H1 (cell line): ENCODE data around the gene CADM1. TPM values are rescaled to one million over a fixed set of nuclear protein-coding genes. Genes with fewer than 3 reads are reported as not detected.

Source experiments
- CTCF ChIA-PET: fragments of 300-600 bp; sonication (Branson Sonifier 250); formaldehyde crosslinking; loops from one replicate; lab custom pipeline; 2021; ENCODE audit not compliant: partially characterized antibody; lab: Charles Lee
- POLR2A ChIA-PET: fragments of 300-600 bp; sonication (Branson Sonifier 250); formaldehyde crosslinking; loops from one replicate; lab custom pipeline; 2021; ENCODE audit warnings: inconsistent platforms; ENCODE audit not compliant: partially characterized antibody; lab: Charles Lee
- DNase-seq, 2 experiments: peaks; one replicate each; pipeline versions ENCODE4 v3.0.0 to v3.0.0-alpha.2; 2010 to 2022; ENCODE audit warnings: low spot score in 2 of 2, low read depth in 1 of 2, mixed read lengths in 1 of 2
- FAIRE-seq: peaks from 2 replicates; lab custom pipeline; 2011; peaks lifted over from hg19 to GRCh38; lab: Jason Lieb, UNC
- H2AFZ ChIP-seq: 2 replicates; pipeline ENCODE4 v1.8.1; 2012; ENCODE audit warnings: low read length, inconsistent platforms
- H2AK5ac ChIP-seq: 2 replicates; pipeline ENCODE4 v1.6.1; 2013; ENCODE audit warnings: low read depth, low read length
- H2BK120ac ChIP-seq: replicated peaks from 2 replicates; pipeline ENCODE3; 2013; ENCODE audit warnings: low read depth, low read length, inconsistent platforms
- H2BK12ac ChIP-seq: 2 replicates; pipeline ENCODE4 v1.6.1; 2013; ENCODE audit warnings: low read depth, low read length
- H2BK15ac ChIP-seq: 2 replicates; pipeline ENCODE4 v1.6.1; 2013; ENCODE audit warnings: low read length
- H2BK20ac ChIP-seq: 2 replicates; pipeline ENCODE4 v1.6.1; 2013; ENCODE audit warnings: low read length
- H2BK5ac ChIP-seq: 2 replicates; pipeline ENCODE4 v1.6.1; 2013; ENCODE audit warnings: low read depth, low read length
- H3K14ac ChIP-seq: 2 replicates; pipeline ENCODE4 v1.6.1; 2013; ENCODE audit warnings: inconsistent platforms; ENCODE audit not compliant: insufficient read length
- H3K18ac ChIP-seq: 2 replicates; pipeline ENCODE4 v1.6.1; 2013; ENCODE audit warnings: low read length; ENCODE audit errors: extremely low read depth
- H3K23ac ChIP-seq: 2 replicates; pipeline ENCODE4 v1.6.1; 2013; ENCODE audit warnings: inconsistent platforms; ENCODE audit not compliant: insufficient read length
- H3K23me2 ChIP-seq: 2 replicates; pipeline ENCODE4 v1.6.1; 2013; ENCODE audit warnings: low read depth, low read length
- H3K27ac ChIP-seq: 2 replicates; pipeline ENCODE4 v1.6.1; 2011; ENCODE audit warnings: low read depth, low read length, inconsistent platforms
- H3K27me3 ChIP-seq, 4 experiments: replicated peaks in 1 of 4; 1 replicate in 1 of 4; 2 replicates in 3 of 4; pipeline versions ENCODE4 v1.6.1 to v1.8.1; 2011 to 2013; ENCODE audit warnings: low read length in 3 of 4, mild to moderate bottlenecking in 3 of 4, inconsistent platforms in 2 of 4, mixed read lengths in 2 of 4, moderate library complexity in 1 of 4; ENCODE audit not compliant: control insufficient read depth in 3 of 4, insufficient read depth in 3 of 4; ENCODE audit errors: extremely low read depth in 1 of 4
- H3K36me3 ChIP-seq, 4 experiments: 2 replicates each; pipeline versions ENCODE4 v1.6.1 to v1.8.1; 2011 to 2013; ENCODE audit warnings: mild to moderate bottlenecking in 4 of 4, low read length in 3 of 4, moderate library complexity in 2 of 4, control low read depth in 1 of 4, inconsistent platforms in 1 of 4; ENCODE audit not compliant: insufficient read depth in 4 of 4, control insufficient read depth in 2 of 4
- H3K4ac ChIP-seq: replicated peaks from 2 replicates; pipeline ENCODE3; 2013; ENCODE audit warnings: low read length, low read depth, mixed read lengths, inconsistent platforms; ENCODE audit not compliant: insufficient read length
- H3K4me1 ChIP-seq, 4 experiments: replicated peaks in 1 of 4; 1 replicate in 1 of 4; 2 replicates in 3 of 4; pipeline versions ENCODE4 v1.6.1 to v1.8.1; 2011 to 2013; ENCODE audit warnings: low read length in 3 of 4, inconsistent platforms in 2 of 4, mixed read lengths in 1 of 4; ENCODE audit not compliant: insufficient read depth in 4 of 4, control insufficient read depth in 3 of 4
- H3K4me2 ChIP-seq, 2 experiments: 2 replicates each; pipeline versions ENCODE4 v1.6.1 to v1.8.1; 2011 to 2013; ENCODE audit warnings: low read depth in 2 of 2, low read length in 2 of 2, control low read depth in 1 of 2, inconsistent platforms in 1 of 2, mild to moderate bottlenecking in 1 of 2; ENCODE audit not compliant: insufficient read depth in 1 of 2
- H3K4me3 ChIP-seq, 4 experiments: fragments of 200-600, 300-600 bp in 1 of 4; sonication (generic), shearing (Covaris generic), sonication (Bioruptor Twin) in 1 of 4; 2 replicates each; pipeline versions ENCODE4 v1.5.1 to v1.8.1; 2011 to 2016; ENCODE audit warnings: low read length in 4 of 4, low read depth in 3 of 4, control low read depth in 2 of 4, inconsistent platforms in 2 of 4, mild to moderate bottlenecking in 2 of 4, mixed read lengths in 1 of 4, moderate library complexity in 1 of 4; ENCODE audit not compliant: insufficient read depth in 2 of 4; ENCODE audit errors: extremely low read depth in 1 of 4
- H3K56ac ChIP-seq: replicated peaks from 2 replicates; pipeline ENCODE3; 2013; ENCODE audit warnings: low read depth, mild to moderate bottlenecking, mixed read lengths, low read length, inconsistent platforms; ENCODE audit not compliant: insufficient read length
- H3K79me1 ChIP-seq: 2 replicates; pipeline ENCODE4 v1.6.1; 2013; ENCODE audit warnings: low read depth, low read length, control low read depth
- H3K79me2 ChIP-seq, 2 experiments: 2 replicates each; pipeline versions ENCODE4 v1.6.1 to v1.8.1; 2012 to 2013; ENCODE audit warnings: low read length in 2 of 2, mild to moderate bottlenecking in 2 of 2, inconsistent platforms in 1 of 2; ENCODE audit not compliant: insufficient read depth in 2 of 2, control insufficient read depth in 1 of 2
- H3K9ac ChIP-seq, 4 experiments: replicated peaks in 1 of 4; 1 replicate in 1 of 4; 2 replicates in 3 of 4; pipeline versions ENCODE4 v1.6.1 to v1.8.1; 2011 to 2013; ENCODE audit warnings: low read depth in 3 of 4, low read length in 3 of 4, control low read depth in 2 of 4, mild to moderate bottlenecking in 2 of 4, moderate library complexity in 2 of 4, inconsistent platforms in 1 of 4; ENCODE audit errors: extremely low read depth in 1 of 4
- H3K9me3 ChIP-seq, 2 experiments: 2 replicates each; pipeline versions ENCODE4 v1.6.1 to v1.8.1; 2012 to 2013; ENCODE audit warnings: mild to moderate bottlenecking in 2 of 2, moderate library complexity in 2 of 2, control low read depth in 1 of 2, inconsistent platforms in 1 of 2, low read depth in 1 of 2, low read length in 1 of 2, mixed read lengths in 1 of 2; ENCODE audit not compliant: insufficient read depth in 2 of 2
- H4K20me1 ChIP-seq, 2 experiments: replicated peaks in 1 of 2; 2 replicates each; pipeline versions ENCODE3 to v1.8.1; 2011 to 2013; ENCODE audit warnings: inconsistent platforms in 2 of 2, low read length in 2 of 2, mild to moderate bottlenecking in 1 of 2; ENCODE audit not compliant: insufficient read depth in 2 of 2, control insufficient read depth in 1 of 2
- H4K5ac ChIP-seq: 2 replicates; pipeline ENCODE4 v1.6.1; 2013; ENCODE audit warnings: low read length, low read depth, mixed read lengths, inconsistent platforms; ENCODE audit not compliant: insufficient read length
- H4K8ac ChIP-seq: 2 replicates; pipeline ENCODE4 v1.8.0; 2013; ENCODE audit warnings: mild to moderate bottlenecking, moderate library complexity, low read length, inconsistent platforms; ENCODE audit not compliant: insufficient read depth; ENCODE audit errors: extremely low read depth
- H4K91ac ChIP-seq: replicated peaks from 2 replicates; pipeline ENCODE3; 2013; ENCODE audit warnings: low read length, mixed read lengths, inconsistent platforms; ENCODE audit not compliant: insufficient read length
- ASH2L ChIP-seq: fragments of 200-600, 300-600 bp; sonication (generic); IDR thresholded peaks from one replicate; pipeline ENCODE4 v1.7.1; 2017; ENCODE audit warnings: low read length
- CEBPB ChIP-seq: IDR thresholded peaks from 2 replicates; pipeline ENCODE4 v1.6.1; 2012; ENCODE audit warnings: low read depth, low read length
- CHD1 ChIP-seq: IDR thresholded peaks from 2 replicates; pipeline ENCODE4 v1.6.1; 2012; ENCODE audit warnings: low read depth, low read length, improper control_type of control experiment
- EGR1 ChIP-seq: IDR thresholded peaks from 2 replicates; pipeline ENCODE4 v1.6.1; 2011; ENCODE audit warnings: low read depth, low read length, borderline replicate concordance
- HDAC2 ChIP-seq, 2 experiments: fragments of 300-600 bp in 1 of 2; sonication (generic) in 1 of 2; IDR thresholded peaks; 2 replicates each; pipeline ENCODE4 v1.6.1; 2011 to 2012; ENCODE audit warnings: low read depth in 2 of 2, low read length in 2 of 2, mild to moderate bottlenecking in 2 of 2, moderate library complexity in 2 of 2, borderline replicate concordance in 1 of 2, inconsistent platforms in 1 of 2
- JUND ChIP-seq: IDR thresholded peaks from 2 replicates; pipeline ENCODE4 v1.6.1; 2011; ENCODE audit warnings: mild to moderate bottlenecking, improper control_type of control experiment, low read length
- KDM1A ChIP-seq: fragments of 200-600, 300-600 bp; sonication (generic); IDR thresholded peaks from 2 replicates; pipeline ENCODE4 v1.7.1; 2016; ENCODE audit warnings: mild to moderate bottlenecking, low read length, borderline replicate concordance
- POU5F1 ChIP-seq: IDR thresholded peaks from 2 replicates; pipeline ENCODE4 v1.6.1; 2011; ENCODE audit warnings: low read depth, mild to moderate bottlenecking, low read length, moderate library complexity
- RAD21 ChIP-seq, 2 experiments: IDR thresholded peaks in 1 of 2; conservative IDR thresholded peaks in 1 of 2; 2 replicates each; pipeline ENCODE4 v1.6.1; 2011; ENCODE audit warnings: low read depth in 2 of 2, low read length in 2 of 2, improper control_type of control experiment in 1 of 2, inconsistent platforms in 1 of 2, mild to moderate bottlenecking in 1 of 2, moderate library complexity in 1 of 2
- RBBP5 ChIP-seq: IDR thresholded peaks from 2 replicates; pipeline ENCODE4 v1.7.1; 2012; ENCODE audit warnings: low read depth, mild to moderate bottlenecking, inconsistent platforms, low read length, moderate library complexity, borderline replicate concordance
- SRF ChIP-seq: IDR thresholded peaks from 2 replicates; pipeline ENCODE4 v1.6.1; 2011; ENCODE audit warnings: mild to moderate bottlenecking, low read depth, low read length, moderate library complexity
- USF2 ChIP-seq: IDR thresholded peaks from 2 replicates; pipeline ENCODE4 v1.6.1; 2011; ENCODE audit warnings: low read length, improper control_type of control experiment
- WGBS, 2 experiments: shearing (Covaris generic) in 1 of 2; methylation state at CpG; one replicate each; pipeline versions ENCODE4 v1.1.6 to v1.1.7; 2013 to 2015; ENCODE audit warnings: low lambda C conversion rate in 2 of 2, mixed read lengths in 2 of 2, inconsistent platforms in 1 of 2, low coverage in 1 of 2, missing lambda C conversion rate in 1 of 2; ENCODE audit not compliant: insufficient replicate concordance in 2 of 2, insufficient coverage in 1 of 2, insufficient read length in 1 of 2; ENCODE audit errors: extremely low coverage in 1 of 2, missing lambda C conversion rate in 1 of 2; 5-methylcytosine and 5-hydroxymethylcytosine counted together
- polyA plus RNA-seq, 7 experiments: library from polyadenylated mRNA; depleted of rRNA in 3 of 7; stranded (reverse) in 5 of 7; unstranded in 2 of 7; fragments of >200 nt in 5 of 7; fragments of 200-250 nt in 2 of 7; gene quantifications; 1 replicate in 5 of 7; 2 replicates in 1 of 7; 4 replicates in 1 of 7; pipeline versions ENCODE4 v1.2.1 to v1.2.3, GENCODE V29; 2011 to 2013; ENCODE audit warnings: missing spikeins in 2 of 7, mixed read lengths in 2 of 7
- total RNA-seq: library from RNA; stranded (reverse); fragmentation: NEBNext Ultra II Directional; extraction: Animal tissue kit (Norgen Biotek cat#: 25700); gene quantifications from 2 replicates; pipeline ENCODE4 v1.2.1, GENCODE V29; 2021

CADM1 gene
- total and polyA plus RNA-seq, 2 of the 8 experiments (the other 6 are each of a cell fraction or from before 2014, with no cell fraction given) = 8.3 to 25.3 TPM

- H2AFZ ChIP-seq = no peak overlapping the region
- H3K4me3 ChIP-seq = no peak overlapping the region
- no peaks in the 10 kb centered on the region for H3K27me3 ChIP-seq
- H2BK20ac ChIP-seq = no peak overlapping the region
- FAIRE-seq = no peak
- H3K79me2 ChIP-seq = no peaks in the 10 kb centered on the region
- no peaks in the 10 kb centered on the region; the same call in 1 of the 2 replicates for H3K79me1 ChIP-seq
- H3K9ac ChIP-seq = no peak overlapping the region
- H2BK5ac ChIP-seq = no peak overlapping the region
- H3K4ac ChIP-seq = no peak overlapping the region
- no peak overlapping the region for H3K18ac ChIP-seq
- H2BK12ac ChIP-seq = no peak overlapping the region
- CTCF ChIA-PET = interaction anchor here (0.6 to 3.8 kb wide), 20 partner anchors 9 to 559 kb away, joined by 3 to 25 read pairs (median 3); partner anchors contain the start of gene CADM1
- no peak overlapping the region for H4K8ac ChIP-seq
- no peak overlapping the region for H2BK15ac ChIP-seq
- no peak overlapping the region for H3K23ac ChIP-seq
- no peaks in the 10 kb centered on the region for H3K9me3 ChIP-seq
- H3K4me2 ChIP-seq = no peak overlapping the region
- TF ChIP-seq SRF (no peak), ASH2L (no peak), KDM1A (no peak), RBBP5 (no peak), USF2 (no peak), EGR1 (no peak), POU5F1 (no peak), HDAC2 (IDR thresholded peaks at IDR 0.05; ENCODE audit: borderline replicate concordance in 1 of 2, low read depth in 2 of 2, low read length in 2 of 2) (no peak), RAD21 (IDR thresholded peaks at IDR 0.05 in 1 of 2, conservative IDR thresholded peaks at IDR 0.05 in 1 of 2; ENCODE audit: low read depth in 2 of 2, low read length in 2 of 2) (no peak), CHD1 (no peak), CEBPB (no peak), JUND (no peak)
- peaks cover 0 to 5% (median 0%) of the 10 kb centered on the region in 4 experiments; a peak in 1 of 7 replicates for H3K4me1 ChIP-seq
- H4K5ac ChIP-seq = no peak overlapping the region
- no peak overlapping the region for H4K91ac ChIP-seq
- H3K56ac ChIP-seq = no peak overlapping the region
- H3K36me3 ChIP-seq = no peaks in the 10 kb centered on the region
- no peaks in the 10 kb centered on the region for H3K23me2 ChIP-seq
- no peaks in the 10 kb centered on the region for H4K20me1 ChIP-seq
- H2BK120ac ChIP-seq = no peak overlapping the region
- H2AK5ac ChIP-seq = no peak overlapping the region
- no peak overlapping the region for H3K14ac ChIP-seq
- H3K27ac ChIP-seq = no peak overlapping the region
- POLR2A ChIA-PET = no interaction called here
- WGBS, 2 experiments = 87% methylated on average over 1 of the region's 1 CpG; no CpG with 5 or more reads in 1 of the 2 experiments
- DNase-seq = no peak
Measured at GRCh38 chr11:115333949-115334348, 170.3 kb downstream of the CADM1 start.
